Chondrocyte (in vitro differentiated cells): ENCODE results near the gene MARK4. TPM values are rescaled to one million over a fixed set of nuclear protein-coding genes. Genes with fewer than 3 reads are reported as not detected.
"Not testable (repeated sequence)": the region's sequence is repeated elsewhere in the genome, so short reads cannot be mapped to it uniquely, and the experiment has no call there.

Source experiments
- DNase-seq: peaks from one replicate; pipeline ENCODE4 v3.0.0; 2021; ENCODE audit warnings: mixed read lengths, low spot score
- H3K27ac Mint-ChIP-seq: one replicate; pipeline ENCODE4 v1.8.0; 2021; ENCODE audit warnings: mild to moderate bottlenecking, moderate library complexity, mixed read lengths; ENCODE audit not compliant: unreplicated experiment
- H3K27me3 Mint-ChIP-seq: 2 replicates; pipeline ENCODE4 v1.8.0; 2021; ENCODE audit warnings: low read depth, mixed read lengths
- H3K36me3 Mint-ChIP-seq: 2 replicates; pipeline ENCODE4 v1.8.0; 2021; ENCODE audit warnings: low read depth, mixed read lengths
- H3K4me1 Mint-ChIP-seq: 2 replicates; pipeline ENCODE4 v1.8.0; 2021; ENCODE audit warnings: low read depth, mild to moderate bottlenecking, mixed read lengths
- H3K4me3 Mint-ChIP-seq: one replicate; pipeline ENCODE4 v1.8.0; 2021; ENCODE audit warnings: mild to moderate bottlenecking, moderate library complexity, mixed read lengths; ENCODE audit not compliant: unreplicated experiment
- H3K9me3 Mint-ChIP-seq: 2 replicates; pipeline ENCODE4 v1.8.0; 2021; ENCODE audit warnings: low read depth, mixed read lengths
- total RNA-seq: library from RNA; stranded (reverse); gene quantifications from 3 replicates; pipeline ENCODE4 v1.2.1, GENCODE V29; 2021
- TF ChIP-seq, protein P1 (sequence below): fragments of 200-600 bp; sonication (generic); IDR thresholded peaks from 2 replicates; pipeline ENCODE4 v1.5.0; 2021; ENCODE audit warnings: antibody characterized with exemption, mild to moderate bottlenecking, moderate library complexity

Gene MARK4
- total RNA-seq, 1 donor from 2014 or later, result 46.3 TPM

DNA sequence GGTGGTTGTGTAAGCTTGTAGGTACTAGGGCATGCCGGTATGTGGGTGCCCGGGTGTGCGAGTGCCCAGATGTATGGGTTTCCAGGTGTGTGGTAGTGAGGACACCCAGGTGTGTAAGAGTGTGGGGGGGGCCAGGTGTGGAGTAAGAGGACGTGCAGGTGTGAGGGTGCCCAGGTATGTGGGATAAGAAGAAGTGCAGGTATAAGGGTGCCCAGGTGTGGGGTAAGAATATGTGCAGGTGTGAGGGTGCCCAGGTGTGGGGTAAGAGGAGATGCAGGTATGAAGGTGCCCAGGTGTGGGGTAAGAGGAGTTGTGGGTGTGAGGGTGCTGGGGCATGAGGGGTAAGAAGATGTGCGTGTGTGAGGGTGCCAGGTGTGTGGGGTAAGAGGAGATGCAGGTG, 14.3 kb downstream of the MARK4 start:
- Mint-ChIP-seq H3K4me3 (no peak overlapping the region), H3K9me3 (no peaks in the 10 kb centered on the region), H3K27ac (no peak overlapping the region), H3K4me1 (no peaks in the 10 kb centered on the region), H3K27me3 (no peaks in the 10 kb centered on the region), H3K36me3 (peaks cover 17% of the 10 kb centered on the region)
- TF ChIP-seq, protein P1, sequence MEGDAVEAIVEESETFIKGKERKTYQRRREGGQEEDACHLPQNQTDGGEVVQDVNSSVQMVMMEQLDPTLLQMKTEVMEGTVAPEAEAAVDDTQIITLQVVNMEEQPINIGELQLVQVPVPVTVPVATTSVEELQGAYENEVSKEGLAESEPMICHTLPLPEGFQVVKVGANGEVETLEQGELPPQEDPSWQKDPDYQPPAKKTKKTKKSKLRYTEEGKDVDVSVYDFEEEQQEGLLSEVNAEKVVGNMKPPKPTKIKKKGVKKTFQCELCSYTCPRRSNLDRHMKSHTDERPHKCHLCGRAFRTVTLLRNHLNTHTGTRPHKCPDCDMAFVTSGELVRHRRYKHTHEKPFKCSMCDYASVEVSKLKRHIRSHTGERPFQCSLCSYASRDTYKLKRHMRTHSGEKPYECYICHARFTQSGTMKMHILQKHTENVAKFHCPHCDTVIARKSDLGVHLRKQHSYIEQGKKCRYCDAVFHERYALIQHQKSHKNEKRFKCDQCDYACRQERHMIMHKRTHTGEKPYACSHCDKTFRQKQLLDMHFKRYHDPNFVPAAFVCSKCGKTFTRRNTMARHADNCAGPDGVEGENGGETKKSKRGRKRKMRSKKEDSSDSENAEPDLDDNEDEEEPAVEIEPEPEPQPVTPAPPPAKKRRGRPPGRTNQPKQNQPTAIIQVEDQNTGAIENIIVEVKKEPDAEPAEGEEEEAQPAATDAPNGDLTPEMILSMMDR, result no peak
- DNase-seq, result no peak

DNA sequence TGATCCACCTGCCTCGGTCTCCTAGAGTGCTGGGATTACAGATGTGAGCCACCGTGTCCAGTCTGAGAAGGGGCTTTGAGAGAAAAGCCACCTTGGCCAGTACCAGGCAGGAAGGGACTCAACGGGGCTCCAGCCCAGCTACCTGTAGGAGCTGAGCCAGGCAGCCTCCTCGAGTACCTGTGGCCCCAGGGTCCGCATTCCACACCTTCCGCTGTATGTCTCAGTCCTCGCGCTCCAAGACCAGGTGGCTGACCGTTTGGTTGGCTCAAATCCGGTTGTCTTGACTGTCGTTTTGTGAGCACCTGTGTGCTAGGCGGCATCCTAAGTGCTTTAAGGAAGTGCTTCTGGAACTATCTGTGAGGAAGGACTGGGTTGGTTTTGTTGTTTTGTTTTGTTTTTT, 16.2 kb downstream of the MARK4 start:
- Mint-ChIP-seq H3K36me3 (peaks cover 22% of the 10 kb centered on the region), H3K4me1 (no peaks in the 10 kb centered on the region), H3K4me3 (no peak overlapping the region), H3K27ac (no peak overlapping the region), H3K27me3 (no peaks in the 10 kb centered on the region), H3K9me3 (no peaks in the 10 kb centered on the region)
- TF ChIP-seq, protein P1, result no peak
- no peak for DNase-seq

DNA sequence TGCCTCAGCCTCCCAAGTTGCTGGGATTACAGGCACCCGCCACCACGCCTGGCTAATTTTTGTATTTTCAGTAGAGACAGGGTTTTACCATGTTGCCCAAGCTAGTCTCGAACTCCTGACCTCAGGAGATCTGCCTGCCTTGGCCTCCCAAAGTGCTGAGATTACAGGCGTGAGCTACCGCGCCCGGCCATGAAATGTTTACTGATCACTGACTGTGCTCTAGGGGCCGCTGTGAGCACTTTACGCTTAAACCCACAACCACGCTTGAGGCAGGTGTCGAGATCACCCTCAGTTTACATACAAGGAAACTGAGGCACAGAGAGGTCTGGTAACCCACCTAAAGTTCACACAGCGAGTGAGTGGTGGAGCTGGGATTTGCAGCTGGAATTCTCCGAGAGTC, 18.9 kb downstream of the MARK4 start:
- H3K4me3 Mint-ChIP-seq, H3K27me3 Mint-ChIP-seq, DNase-seq, H3K9me3 Mint-ChIP-seq, H3K27ac Mint-ChIP-seq, H3K4me1 Mint-ChIP-seq: not testable (repeated sequence)
- H3K36me3 Mint-ChIP-seq, result peaks cover 30% of the 10 kb centered on the region

DNA sequence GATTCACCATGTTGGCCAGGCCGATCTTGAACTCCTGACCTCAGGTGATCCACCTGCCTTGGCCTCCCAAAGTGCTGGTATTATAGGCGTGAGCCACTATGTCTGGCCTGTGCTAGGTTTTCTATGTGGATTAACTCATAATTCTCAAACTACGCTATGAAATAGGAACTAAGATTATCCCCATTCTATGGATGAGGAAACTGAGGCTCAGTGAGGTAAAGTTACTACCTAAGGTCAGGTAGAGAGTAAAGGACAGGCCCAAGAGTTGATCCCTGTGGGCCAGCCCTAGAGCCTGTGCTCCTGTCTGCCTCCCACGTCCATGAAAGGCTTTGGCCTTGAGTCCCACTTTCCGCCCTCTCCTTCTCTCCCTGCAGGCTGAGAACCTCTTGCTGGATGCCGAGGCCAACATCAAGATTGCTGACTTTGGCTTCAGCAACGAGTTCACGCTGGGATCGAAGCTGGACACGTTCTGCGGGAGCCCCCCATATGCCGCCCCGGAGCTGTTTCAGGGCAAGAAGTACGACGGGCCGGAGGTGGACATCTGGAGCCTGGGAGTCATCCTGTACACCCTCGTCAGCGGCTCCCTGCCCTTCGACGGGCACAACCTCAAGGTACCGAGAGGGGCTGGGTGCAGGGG, 20.1 kb downstream of the MARK4 start:
- TF ChIP-seq, protein P1, result no peak
- Mint-ChIP-seq H3K36me3 (peaks cover 25% of the 10 kb centered on the region), H3K4me1 (peaks cover 1% of the 10 kb centered on the region), H3K9me3 (no peaks in the 10 kb centered on the region), H3K27me3 (no peaks in the 10 kb centered on the region), H3K27ac (no peak overlapping the region), H3K4me3 (no peak overlapping the region)
- no peak for DNase-seq

DNA sequence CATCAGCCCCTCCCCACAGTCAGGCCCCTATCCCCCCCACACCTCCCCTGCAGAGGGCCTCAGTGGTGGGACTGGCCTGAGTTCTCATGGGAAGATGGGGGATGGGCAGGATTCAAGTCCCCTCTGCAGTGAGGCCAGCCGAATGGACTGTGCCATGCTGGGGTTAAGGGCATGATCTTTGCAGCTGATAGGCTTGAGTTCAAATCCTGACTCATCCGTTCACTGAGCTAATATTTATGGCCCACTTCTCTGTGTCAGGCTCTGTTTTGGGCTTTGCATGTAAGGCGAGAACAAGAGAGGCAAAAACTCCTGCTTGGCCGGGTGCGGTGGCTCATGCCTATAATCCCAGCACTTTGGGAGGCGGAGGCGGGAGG, 20.7 kb downstream of the MARK4 start:
- TF ChIP-seq, protein P1, result no peak
- Mint-ChIP-seq H3K4me1 (peaks cover 3% of the 10 kb centered on the region), H3K27ac (no peak overlapping the region), H3K27me3 (no peaks in the 10 kb centered on the region), H3K4me3 (no peak overlapping the region), H3K9me3 (no peaks in the 10 kb centered on the region), H3K36me3 (peaks cover 25% of the 10 kb centered on the region)
- DNase-seq, result no peak

DNA sequence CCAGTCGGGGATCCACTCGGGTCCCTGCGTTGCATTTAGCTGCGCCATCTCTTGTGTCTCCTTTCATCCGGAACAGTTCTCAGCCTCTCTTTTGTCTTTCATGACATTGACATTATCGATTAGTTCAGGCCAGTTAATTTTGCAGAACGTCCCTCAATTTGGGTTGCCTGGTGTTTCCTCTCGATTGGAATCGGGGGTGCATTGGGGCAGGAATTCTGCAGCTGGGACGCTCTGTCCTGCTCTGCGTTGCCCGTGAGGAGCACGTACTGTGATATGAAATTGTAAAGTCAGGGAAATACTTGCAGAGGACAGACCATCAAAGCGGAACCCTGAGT, 22.4 kb downstream of the MARK4 start:
- H3K27ac Mint-ChIP-seq, result no peak overlapping the region
- no peak overlapping the region for H3K4me3 Mint-ChIP-seq
- no peaks in the 10 kb centered on the region for H3K9me3 Mint-ChIP-seq
- peaks cover 25% of the 10 kb centered on the region for H3K36me3 Mint-ChIP-seq
- H3K4me1 Mint-ChIP-seq, result peaks cover 3% of the 10 kb centered on the region
- no peaks in the 10 kb centered on the region for H3K27me3 Mint-ChIP-seq
- no peak for DNase-seq
- TF ChIP-seq, protein P1, result no peak
